ENCODE data around the gene NOXA1.

GRCh38 chr9:137458194-137459151 lies 35.3 kb downstream of the NOXA1 start:
- no peak for TF ChIP-seq CTCF (IDR thresholded peaks at IDR 0.05; ENCODE audit: low read depth, low read length, missing input control)
- no peak for TF ChIP-seq MAX (IDR thresholded peaks at IDR 0.05)
- TF ChIP-seq, protein P1, sequence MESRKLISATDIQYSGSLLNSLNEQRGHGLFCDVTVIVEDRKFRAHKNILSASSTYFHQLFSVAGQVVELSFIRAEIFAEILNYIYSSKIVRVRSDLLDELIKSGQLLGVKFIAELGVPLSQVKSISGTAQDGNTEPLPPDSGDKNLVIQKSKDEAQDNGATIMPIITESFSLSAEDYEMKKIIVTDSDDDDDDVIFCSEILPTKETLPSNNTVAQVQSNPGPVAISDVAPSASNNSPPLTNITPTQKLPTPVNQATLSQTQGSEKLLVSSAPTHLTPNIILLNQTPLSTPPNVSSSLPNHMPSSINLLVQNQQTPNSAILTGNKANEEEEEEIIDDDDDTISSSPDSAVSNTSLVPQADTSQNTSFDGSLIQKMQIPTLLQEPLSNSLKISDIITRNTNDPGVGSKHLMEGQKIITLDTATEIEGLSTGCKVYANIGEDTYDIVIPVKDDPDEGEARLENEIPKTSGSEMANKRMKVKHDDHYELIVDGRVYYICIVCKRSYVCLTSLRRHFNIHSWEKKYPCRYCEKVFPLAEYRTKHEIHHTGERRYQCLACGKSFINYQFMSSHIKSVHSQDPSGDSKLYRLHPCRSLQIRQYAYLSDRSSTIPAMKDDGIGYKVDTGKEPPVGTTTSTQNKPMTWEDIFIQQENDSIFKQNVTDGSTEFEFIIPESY (IDR thresholded peaks at IDR 0.05), result no peak
- TF ChIP-seq, protein P2, sequence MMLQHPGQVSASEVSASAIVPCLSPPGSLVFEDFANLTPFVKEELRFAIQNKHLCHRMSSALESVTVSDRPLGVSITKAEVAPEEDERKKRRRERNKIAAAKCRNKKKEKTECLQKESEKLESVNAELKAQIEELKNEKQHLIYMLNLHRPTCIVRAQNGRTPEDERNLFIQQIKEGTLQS (IDR thresholded peaks at IDR 0.05), result no peak
- no peak for TF ChIP-seq JUND (IDR thresholded peaks at IDR 0.05)
- TF ChIP-seq RAD21 (IDR thresholded peaks at IDR 0.05), result no peak
- TF ChIP-seq FOXA2 (IDR thresholded peaks at IDR 0.05), result no peak

All from liver (tissue), 3 donors.